Measurements from ENCODE around the gene EML6.

The EML6 gene

GRCh38 chr2:54758951-54759350 is 35.5 kb downstream of the EML6 start:
- H3K4me3 ChIP-seq (ENCODE audit: low read depth, low read length): no peak overlapping the region
- H3K36me3 ChIP-seq: no peaks in the 10 kb centered on the region
- no peaks in the 10 kb centered on the region for H3K9me3 ChIP-seq (ENCODE audit: severe bottlenecking)
- H3K27ac ChIP-seq: no peak overlapping the region
- H3K27me3 ChIP-seq (ENCODE audit: insufficient read depth, low read depth, severe bottlenecking): no peaks in the 10 kb centered on the region
- no peak for TF ChIP-seq CTCF (IDR thresholded peaks at IDR 0.05; ENCODE audit: low read depth, low read length)
- no peak for DNase-seq

GRCh38 chr2:54760310-54760709 is 36.8 kb downstream of the EML6 start:
- Histone ChIP-seq H3K36me3 (no peaks in the 10 kb centered on the region), H3K9me3 (ENCODE audit: severe bottlenecking) (no peaks in the 10 kb centered on the region), H3K4me3 (ENCODE audit: low read depth, low read length) (no peak overlapping the region), H3K27ac (no peak overlapping the region), H3K27me3 (ENCODE audit: insufficient read depth, low read depth, severe bottlenecking) (no peaks in the 10 kb centered on the region)
- no peak for DNase-seq
- TF ChIP-seq CTCF (IDR thresholded peaks at IDR 0.05; ENCODE audit: low read depth, low read length): no peak

GRCh38 chr2:54763636-54764291 is 40.3 kb downstream of the EML6 start:
- Histone ChIP-seq H3K4me3 (ENCODE audit: low read depth, low read length) (no peak overlapping the region), H3K27me3 (ENCODE audit: insufficient read depth, low read depth, severe bottlenecking) (no peaks in the 10 kb centered on the region), H3K9me3 (ENCODE audit: severe bottlenecking) (no peaks in the 10 kb centered on the region), H3K36me3 (no peaks in the 10 kb centered on the region), H3K27ac (no peak overlapping the region)
- peak; percentile 94 for TF ChIP-seq CTCF (IDR thresholded peaks at IDR 0.05; ENCODE audit: low read depth, low read length)
- peak; percentile 52 for DNase-seq

DNA sequence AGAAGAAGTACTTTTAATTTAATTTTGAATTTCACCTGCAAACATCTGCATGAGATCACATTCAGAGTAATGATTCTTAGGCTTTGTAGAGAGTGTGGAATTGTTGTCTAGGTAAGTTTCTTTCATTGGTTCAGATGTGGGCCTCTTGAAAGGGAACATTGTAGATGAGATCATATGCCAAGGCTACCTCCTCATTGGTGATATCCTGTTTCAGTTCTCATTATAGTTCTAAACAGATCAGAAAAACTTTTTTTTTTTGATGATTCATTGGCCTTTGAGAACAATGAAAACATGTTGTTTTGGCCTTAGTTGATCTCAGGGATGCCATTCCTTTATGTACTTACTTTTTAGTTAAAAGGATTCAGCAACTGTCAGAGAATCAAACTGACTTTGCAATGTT is 44.5 kb downstream of the EML6 start:
- DNase-seq: no peak
- no peak overlapping the region for H3K4me3 ChIP-seq (ENCODE audit: low read depth, low read length)

GRCh38 chr2:54768772-54769428 is 45.4 kb downstream of the EML6 start:
- no peak for TF ChIP-seq CTCF (IDR thresholded peaks at IDR 0.05; ENCODE audit: low read depth, low read length)
- H3K27ac ChIP-seq: no peak overlapping the region
- DNase-seq: no peak
- no peaks in the 10 kb centered on the region for H3K27me3 ChIP-seq (ENCODE audit: insufficient read depth, low read depth, severe bottlenecking)
- no peaks in the 10 kb centered on the region for H3K9me3 ChIP-seq (ENCODE audit: severe bottlenecking)
- no peaks in the 10 kb centered on the region for H3K36me3 ChIP-seq
- H3K4me3 ChIP-seq (ENCODE audit: low read depth, low read length): no peak overlapping the region

More for the DNA sequence above, 44.5 kb downstream of the EML6 start:
- H3K36me3 ChIP-seq: no peaks in the 10 kb centered on the region
- no peak for TF ChIP-seq CTCF (IDR thresholded peaks at IDR 0.05; ENCODE audit: low read depth, low read length)
- H3K27ac ChIP-seq: no peak overlapping the region
- no peaks in the 10 kb centered on the region for H3K27me3 ChIP-seq (ENCODE audit: insufficient read depth, low read depth, severe bottlenecking)
- no peaks in the 10 kb centered on the region for H3K9me3 ChIP-seq (ENCODE audit: severe bottlenecking)
